ENCODE results near the gene CNTNAP2.
"Not testable (repeated sequence)": the region's sequence is repeated elsewhere in the genome, so short reads cannot be mapped to it uniquely, and the experiment has no call there.

CNTNAP2 gene

DNA sequence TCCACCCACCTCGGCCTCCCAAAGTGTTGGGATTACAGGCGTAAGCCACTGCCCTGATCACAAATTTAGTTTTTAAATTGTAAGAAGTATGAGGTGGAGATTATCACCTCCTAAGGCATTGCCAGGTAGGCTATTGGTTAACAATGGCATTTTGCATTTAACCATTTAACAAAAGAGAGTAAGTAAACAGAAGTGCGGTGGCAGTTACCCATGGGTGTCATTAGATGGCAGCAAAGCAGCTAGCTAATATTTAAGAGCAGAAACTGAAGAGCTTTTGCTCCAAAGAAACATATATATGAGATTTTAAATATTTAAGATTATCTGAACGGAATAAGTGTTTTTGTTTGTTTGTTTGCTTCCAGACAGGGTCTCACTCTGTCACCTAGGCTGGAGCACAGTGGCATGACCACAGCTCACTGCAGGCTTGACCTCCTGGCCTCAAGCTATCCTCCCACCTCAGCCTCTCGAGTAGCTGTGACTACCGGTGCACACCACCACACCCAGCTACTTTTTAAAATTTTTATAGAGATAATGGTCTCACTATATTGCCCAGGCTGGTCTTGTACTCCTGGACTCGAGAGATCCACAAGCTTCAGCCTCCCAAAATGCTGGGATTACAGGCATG is 2148.4 kb downstream of the CNTNAP2 start:
- in situ Hi-C loops (cut with HindIII; ENCODE audit: low sequenced_read_pairs) = no loop called here

DNA sequence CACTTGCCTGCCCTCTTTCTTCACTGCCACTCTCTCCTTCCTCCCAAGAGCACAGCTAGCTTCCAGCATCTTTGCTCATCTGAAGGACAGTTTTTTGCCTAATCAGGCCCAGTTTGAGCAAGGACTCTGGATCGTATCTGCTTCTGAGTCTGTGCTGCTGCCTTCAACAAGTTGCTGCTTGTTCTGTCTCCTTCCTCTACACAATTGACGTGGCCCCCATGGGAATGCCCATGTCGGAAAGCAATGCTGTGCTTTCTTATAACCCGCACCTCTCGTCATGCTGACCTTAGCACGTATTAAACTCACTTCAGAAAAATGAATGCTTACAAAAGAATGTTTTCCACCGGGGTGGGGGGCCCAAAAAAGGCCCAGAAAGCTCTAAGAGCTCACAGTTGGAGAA is 2149.3 kb downstream of the CNTNAP2 start:
- in situ Hi-C loops (cut with HindIII; ENCODE audit: low sequenced_read_pairs) = no loop called here

DNA sequence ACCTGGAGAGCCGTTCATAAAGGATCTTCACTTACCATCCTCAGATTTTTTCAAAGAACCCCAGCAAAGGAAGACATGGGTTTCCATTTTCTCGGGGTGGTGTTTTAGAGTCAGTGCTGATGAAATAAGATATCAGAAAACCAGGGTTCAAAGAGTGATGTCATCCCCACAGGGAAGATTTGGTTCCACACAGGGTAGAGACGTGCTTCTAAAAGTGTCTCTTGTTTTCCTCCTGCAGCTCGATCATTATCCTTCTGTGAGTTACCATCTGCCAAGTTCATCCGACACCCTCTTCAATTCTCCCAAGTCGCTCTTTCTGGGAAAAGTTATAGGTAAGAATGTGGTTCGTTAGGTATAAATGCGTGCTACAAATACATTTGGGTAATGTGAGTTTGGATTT is 2150.2 kb downstream of the CNTNAP2 start:
- in situ Hi-C loops (cut with HindIII; ENCODE audit: low sequenced_read_pairs) = no loop called here

DNA sequence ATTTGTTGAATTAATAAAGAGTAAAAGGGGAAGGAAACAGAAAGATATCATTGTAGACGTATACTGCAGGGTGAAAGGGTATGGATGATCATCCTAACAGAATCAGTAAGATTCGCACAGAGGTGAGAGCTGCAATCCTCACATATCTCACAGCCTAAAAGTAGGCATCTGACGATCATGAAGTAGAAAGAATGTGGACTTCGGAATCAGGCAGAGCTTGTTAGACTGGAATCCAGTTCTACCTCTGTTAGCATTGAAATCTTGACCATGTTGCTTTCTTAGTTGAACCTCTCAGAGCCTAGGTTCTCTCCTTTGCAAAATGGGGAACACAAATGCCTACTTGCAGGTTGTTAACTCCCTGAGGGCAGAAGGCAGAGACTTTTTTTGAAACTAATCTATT is 2154.0 kb downstream of the CNTNAP2 start:
- in situ Hi-C loops (cut with HindIII; ENCODE audit: low sequenced_read_pairs) = no loop called here

DNA sequence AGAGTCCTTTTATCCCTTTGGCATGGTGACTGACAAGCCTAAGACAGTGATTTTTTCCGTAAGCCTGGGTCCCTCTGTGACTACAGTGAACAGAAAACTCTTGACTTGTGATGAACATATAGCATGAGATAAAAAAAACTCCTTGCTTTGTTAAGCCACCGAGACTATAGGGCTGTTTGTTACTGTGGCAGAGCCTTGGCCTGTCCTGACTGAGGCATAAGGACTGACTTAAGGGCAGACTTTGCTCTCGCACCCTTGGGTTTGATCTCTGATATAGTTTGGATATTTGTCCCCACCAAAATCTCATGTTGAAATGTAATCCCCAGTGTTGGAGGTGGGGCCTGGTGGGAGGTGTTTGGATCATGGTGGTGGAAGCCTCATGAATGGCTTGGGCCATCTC is 2157.5 kb downstream of the CNTNAP2 start:
- in situ Hi-C loops (cut with HindIII; ENCODE audit: low sequenced_read_pairs) = no loop called here

DNA sequence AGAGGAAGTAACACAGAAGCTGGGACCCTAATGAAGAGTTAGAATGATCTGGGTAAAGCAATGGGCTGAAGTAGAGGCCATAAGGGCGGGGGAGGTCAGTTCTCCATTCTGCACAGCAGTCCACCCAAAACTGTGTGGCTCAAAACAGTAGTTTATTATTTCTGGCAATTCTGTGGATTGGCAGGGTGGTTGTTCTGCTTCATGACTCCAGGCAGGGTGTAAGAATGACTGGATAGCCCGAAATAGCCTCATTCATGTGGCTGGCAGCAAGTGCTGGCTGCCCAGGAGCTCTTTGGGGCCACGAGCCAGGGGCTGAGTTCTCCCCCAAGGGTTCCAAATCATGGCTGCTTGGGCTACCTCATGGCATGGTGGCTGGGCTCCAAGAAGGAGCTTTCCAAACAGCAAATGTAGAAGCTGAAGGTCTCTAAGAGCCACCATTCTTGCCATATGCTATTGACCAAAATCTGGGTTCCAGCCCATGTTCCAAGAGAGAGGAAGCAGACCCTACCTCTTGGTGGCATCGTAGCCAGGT is 2158.8 kb downstream of the CNTNAP2 start:
- in situ Hi-C loops (cut with HindIII; ENCODE audit: low sequenced_read_pairs) = no loop called here

DNA sequence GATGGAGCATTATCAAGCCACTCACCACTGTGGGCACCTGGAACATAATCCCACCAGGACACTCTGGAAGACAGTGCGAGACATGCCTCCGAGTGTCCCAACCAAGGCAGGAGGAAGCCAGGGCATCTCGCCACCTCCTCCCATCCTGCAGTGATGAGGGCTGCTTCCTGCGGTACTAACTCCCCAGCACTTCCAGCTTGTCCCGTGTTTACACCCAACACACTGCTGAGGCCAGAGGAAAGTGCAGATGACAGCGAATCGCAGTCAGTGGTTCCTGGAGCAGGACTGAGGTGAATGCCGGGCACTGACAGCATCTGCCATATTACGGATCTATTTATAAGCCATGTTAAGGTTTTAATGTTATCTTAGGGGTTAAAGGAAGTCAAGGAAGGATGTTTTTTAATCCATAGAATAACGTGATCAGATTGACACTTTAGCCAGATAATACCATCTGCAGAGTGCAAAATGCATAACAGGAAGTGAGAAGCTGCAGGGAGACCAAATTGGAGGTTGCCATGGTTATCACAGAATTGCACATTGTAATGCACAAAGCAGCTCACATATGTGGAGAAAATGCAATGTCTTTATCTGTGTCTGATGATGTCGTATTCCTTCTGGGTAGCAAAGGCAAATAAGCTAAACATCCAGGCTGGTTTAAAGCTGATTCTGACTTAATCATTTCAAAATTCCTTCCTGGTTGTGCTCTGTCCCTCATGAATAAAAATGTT is 2159.9 kb downstream of the CNTNAP2 start:
- in situ Hi-C loops (cut with HindIII; ENCODE audit: low sequenced_read_pairs) = no loop called here

DNA sequence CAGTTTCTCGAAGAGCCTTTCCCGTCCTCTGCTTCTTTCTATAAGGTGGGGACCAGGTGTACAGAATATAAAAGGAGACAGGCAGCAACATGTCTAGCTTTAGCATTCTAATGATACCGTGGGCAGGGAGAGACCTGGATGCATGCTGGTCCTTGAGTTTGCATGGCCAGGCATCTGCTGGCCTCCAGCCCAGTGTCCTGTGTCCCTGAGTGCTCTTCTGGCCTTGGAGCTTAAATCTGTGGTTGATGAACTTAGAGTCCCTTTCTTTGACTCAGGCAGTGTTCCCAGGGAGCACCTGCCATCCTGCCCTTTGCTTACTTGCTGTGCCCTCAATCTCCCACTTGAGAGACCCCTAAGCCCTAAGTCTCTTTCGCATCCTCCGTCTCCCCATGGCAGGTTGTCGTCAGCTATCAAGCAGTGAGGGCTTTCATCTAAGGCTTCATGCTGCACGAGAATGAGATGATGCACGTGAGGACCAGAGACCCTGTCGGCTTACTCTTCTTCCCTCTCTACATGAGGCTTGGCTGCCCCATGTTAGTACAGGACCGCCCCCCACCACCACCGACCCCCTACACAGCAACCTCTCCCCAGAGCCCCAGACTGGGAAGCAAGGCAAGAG is 2160.6 kb downstream of the CNTNAP2 start:
- in situ Hi-C loops (cut with HindIII; ENCODE audit: low sequenced_read_pairs) = no loop called here

DNA sequence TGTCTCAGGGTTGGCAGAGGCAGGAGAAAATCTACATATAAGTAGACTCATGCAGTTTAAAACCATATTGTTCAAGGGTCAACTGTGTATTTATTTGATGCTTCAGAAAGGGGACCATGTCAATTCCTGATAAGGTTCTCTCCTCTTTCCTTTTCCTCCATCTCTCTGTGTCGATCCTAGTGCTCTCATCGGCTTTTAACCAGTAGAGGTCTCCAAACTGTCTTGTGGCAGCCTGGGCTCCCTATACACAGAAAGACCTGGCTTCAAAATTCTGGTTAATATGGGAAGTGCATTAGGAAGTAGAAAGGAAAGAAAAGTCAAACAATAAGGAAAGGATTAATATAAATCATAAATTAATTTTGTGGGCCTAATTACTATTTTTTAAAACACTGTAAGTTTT is 2169.5 kb downstream of the CNTNAP2 start:
- in situ Hi-C loops (cut with HindIII; ENCODE audit: low sequenced_read_pairs) = no loop called here

DNA sequence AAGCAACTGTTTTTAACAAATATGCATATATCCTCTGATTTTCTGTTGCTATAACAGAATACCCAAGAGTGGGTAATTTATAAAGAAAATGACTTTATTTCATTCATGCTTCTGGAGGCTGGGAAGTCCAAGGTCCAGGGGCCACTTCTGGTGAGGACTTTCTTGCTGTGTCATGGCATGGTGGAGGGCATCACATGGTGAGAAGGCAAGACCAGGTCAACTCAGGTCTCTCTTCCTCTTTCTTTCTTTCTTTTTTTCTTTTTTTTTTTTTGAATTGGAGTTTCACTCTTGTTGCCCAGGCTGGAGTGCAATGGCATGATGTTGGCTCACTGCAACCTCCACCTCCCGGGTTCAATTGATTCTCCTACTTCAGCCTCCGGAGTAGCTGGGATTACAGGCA is 2170.9 kb downstream of the CNTNAP2 start:
- in situ Hi-C loops (cut with HindIII; ENCODE audit: low sequenced_read_pairs) = no loop called here

DNA sequence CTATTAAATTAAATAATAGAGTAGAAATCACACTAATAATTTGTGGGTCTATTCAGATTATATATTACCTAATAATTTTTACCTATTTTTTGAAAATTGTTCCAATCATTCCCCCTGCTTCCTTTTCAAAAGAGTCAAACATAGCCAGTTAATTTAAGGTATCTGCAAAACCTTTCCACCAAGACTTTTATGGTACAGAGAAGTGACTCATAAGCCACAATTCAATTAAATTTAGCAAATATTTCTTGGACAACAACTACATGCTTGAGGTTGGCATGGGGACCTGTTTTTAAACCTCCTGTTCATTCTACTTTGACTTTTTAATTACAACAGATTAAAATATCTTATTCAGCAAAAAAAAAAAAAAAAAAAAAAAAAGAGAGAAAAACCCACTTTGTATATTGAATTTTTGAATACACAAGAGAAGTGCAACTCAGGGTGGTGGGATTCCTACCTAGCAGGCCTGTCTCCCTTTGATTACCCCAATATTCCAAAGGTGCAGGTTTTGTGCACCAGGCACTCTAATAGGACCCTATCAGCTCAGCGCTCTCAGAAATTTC is 2172.1 kb downstream of the CNTNAP2 start:
- in situ Hi-C loops (cut with HindIII; ENCODE audit: low sequenced_read_pairs) = no loop called here

DNA sequence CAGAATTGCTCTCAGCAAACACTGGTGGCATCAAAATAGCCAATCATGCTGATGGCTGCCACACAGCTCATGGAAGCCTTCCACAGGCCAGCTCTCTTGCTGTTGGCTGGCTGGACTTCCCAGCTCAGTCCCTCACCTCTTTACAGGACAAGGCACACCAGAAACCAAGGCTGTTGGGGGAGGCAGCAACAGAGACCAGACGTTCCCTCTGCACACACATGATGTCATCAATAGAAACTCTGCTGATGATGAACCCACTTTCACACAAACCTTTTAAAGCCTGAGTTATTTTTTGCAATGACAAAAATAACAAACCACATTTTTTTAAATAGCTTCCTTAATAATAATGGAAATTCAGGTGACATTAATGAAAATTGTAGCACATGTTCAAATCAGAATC is 2173.0 kb downstream of the CNTNAP2 start:
- in situ Hi-C loops (cut with HindIII; ENCODE audit: low sequenced_read_pairs) = no loop called here

DNA sequence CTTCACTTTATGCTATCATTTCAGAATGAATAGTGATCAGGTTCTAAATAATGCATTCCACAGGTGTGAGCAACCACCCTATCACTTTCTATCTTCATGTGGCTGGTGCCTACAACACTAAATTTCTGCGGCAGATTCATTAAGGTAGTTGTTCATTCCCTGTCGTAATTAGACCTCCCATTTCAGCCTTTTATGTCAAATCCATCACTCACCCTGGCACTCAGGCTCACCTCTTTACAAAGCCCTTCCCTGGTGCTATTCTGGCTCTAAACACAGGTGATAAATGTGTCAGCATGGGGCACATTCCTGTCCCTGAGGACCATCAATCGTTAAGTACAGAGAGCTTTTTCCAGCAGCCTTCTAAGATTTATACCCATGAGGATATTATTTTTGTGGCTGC is 2173.9 kb downstream of the CNTNAP2 start:
- in situ Hi-C loops (cut with HindIII; ENCODE audit: low sequenced_read_pairs) = no loop called here

DNA sequence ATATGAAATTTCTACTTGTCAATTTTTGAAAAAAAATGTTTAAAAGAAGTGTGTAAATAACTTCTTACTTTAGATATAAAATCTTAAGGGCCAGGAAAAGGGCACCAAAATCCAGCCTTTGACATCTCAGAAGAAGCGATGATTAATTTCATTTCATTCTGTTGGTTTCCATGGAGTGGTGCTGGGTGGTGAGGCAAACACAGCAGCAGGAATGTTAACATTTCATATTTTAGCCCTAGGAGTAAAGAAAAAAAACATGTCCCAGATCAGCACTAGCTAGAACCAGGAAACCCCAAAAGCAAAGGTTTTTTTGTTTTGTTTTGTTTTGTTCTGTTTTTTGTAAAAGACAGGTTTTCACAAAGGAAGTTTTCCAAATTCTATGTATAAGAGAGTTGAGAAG is 2175.2 kb downstream of the CNTNAP2 start:
- in situ Hi-C loops (cut with HindIII; ENCODE audit: low sequenced_read_pairs) = no loop called here

DNA sequence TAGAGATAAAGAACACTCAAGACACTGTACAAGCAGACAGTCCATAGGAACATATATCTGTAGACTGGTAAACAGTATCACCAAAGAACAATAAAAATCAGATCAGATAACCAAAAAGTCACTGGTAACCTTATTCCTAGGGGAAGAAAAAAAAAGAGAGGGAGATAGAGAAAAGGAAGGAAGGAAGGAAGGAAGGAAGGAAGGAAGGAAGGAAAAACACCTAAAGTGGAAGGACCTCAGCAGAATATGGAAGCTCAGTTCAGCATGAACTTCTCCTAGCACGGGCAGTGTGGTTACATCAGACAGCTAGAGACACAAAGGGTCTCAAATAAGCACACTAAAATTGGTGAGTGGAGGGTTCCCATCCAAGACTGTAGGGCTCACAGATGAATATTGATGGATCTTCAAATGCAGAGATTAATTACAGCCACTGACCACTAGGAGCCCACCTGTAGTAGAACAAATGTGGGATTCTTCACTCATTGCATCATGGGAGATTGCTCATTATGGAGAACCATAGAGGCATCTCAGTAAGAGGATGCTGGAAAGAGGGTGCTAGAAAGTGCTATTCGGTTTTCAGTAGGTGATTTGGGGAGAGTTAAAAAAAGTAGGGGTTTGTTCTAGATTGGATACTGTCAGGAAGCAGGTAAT is 2180.5 kb downstream of the CNTNAP2 start:
- in situ Hi-C loops (cut with HindIII; ENCODE audit: low sequenced_read_pairs) = no loop called here

DNA sequence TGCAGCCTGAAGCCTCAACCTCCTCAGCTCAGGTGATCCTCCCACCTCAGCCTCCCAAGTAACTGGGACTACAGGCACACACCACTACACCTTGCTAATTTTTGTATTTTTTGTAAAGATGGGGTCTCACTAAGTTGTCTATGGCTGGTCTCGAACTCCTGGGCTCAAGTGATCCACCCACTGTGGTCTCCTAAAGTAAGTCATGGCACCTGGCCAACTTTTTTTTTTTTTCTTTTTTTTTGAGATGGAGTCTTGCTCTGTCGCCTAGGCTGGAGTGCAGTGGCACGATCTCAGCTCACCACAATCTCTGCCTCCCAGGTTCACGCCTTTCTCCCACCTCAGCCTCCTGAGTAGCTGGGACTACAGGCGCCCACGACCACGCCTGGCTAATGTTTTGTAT is 2182.2 kb downstream of the CNTNAP2 start:
- in situ Hi-C loops (cut with HindIII; ENCODE audit: low sequenced_read_pairs) = not testable (repeated sequence)

DNA sequence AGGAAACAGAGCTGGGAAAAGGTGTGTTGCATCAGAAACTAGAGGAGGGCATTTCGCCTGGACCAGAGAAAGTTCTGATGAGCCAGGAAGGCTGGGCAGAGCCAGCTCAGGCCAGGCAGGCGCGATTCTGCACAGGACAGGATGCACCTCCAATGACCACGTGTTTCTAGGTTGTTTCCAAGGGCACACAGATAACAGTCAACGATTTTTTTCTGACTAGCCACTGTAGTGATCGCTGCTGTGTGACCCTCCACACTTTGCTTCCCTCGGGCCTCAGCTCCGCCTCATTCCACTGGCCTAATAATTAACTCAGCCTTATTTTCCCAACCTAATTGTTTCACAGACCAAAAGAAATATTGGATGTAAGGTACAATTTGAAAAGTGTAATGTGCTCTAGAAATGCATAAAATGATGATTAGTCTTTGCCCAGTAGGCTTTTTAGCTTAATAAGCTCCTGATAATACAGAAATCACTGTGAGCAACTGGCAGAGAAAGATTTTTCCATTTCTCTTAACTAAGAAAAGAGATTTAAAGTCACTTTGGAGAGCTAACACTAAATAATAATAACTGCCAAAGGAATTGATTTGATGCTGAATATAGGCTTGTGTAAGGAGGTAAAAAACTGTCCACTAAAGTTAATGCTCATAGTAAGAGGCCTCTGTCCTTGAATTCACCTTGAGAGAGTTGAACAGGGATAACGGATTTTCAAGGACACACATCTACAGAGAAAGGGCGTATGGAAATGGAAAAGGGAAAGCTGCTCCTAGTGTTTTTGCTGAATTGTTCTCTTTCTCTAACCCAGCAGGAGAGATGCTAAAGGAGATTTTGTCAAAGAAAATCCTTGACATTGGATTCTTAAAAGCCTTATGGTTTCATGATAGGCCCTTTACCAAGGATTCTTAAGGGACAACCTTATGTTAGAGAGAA is 2183.0 kb downstream of the CNTNAP2 start:
- in situ Hi-C loops (cut with HindIII; ENCODE audit: low sequenced_read_pairs) = no loop called here

DNA sequence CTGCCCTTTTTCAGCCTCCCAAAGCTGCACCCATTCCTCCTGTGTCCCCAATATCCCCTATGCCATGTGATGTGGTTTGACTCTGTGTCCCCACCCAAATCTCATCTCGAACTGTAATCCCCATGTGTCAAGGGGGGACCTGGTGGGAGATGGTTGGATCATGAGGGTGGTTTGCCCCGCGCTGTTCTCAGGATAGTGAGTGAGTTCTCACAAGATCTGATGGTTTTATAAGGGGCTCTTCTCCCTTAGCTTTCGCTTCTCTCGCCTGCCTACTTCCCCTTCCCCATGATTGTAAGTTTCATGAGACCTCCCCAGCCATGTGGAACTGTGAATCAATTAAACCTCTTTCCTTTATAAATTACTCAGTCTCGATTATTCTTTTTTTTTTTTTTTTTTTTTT is 2185.8 kb downstream of the CNTNAP2 start:
- in situ Hi-C loops (cut with HindIII; ENCODE audit: low sequenced_read_pairs) = not testable (repeated sequence)

DNA sequence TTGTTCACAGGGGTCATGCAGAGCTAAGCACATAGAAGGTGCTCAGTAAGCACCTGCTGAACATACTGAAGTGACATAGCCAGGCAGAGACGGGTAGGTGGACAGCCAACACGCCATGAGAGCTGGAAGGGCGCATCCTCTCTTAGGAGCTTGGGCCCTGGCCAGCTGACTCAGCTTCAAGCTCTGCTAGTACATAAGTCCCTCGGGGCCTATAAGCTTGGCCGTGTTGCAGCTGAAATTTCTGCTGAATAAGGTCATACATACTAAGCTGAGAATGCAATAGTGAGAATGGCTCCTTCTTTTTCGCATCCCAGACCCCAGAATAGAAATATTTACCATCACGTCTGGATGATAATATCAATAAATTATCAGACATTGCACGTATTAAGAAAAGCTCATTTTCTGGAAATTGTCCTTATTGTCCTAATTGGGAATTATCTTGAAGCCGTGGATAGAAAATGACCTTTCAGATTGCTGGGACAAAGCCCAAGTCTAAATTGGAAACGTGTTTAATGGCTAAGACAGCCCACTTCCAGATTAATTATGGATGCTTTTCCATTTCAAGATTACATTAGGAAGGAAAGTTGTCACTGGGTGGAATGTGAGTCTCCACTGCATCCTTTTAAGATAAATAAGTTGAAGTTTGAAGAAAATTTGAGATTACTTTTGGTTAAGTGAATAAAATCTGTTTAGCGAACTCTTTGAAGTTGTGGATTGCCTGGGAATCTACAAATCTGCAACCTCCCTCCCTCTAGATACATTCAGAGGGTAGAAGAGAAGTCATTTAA is 2186.9 kb downstream of the CNTNAP2 start:
- in situ Hi-C loops (cut with HindIII; ENCODE audit: low sequenced_read_pairs) = no loop called here

DNA sequence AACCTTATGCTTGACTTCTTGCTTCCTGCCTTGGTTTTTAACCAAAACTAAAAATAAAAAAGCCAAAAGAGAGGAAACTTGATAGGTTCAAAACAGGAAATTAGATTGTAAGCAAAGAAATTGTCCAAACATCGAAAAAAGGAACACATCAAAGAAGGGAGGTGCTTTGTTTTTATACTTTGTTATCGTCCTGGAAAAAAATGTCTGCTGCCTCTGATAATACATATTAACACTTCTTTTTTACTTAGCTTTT is 2187.4 kb downstream of the CNTNAP2 start:
- in situ Hi-C loops (cut with HindIII; ENCODE audit: low sequenced_read_pairs) = no loop called here
